OCI-LY7 (cell line): Measurements from ENCODE around the gene MYPN. TPM values are rescaled to one million over a fixed set of nuclear protein-coding genes. Genes with fewer than 3 reads are reported as not detected.

Experiments used
- BruUV-seq: library from RNA; stranded (reverse); fragments of 400-500 nt; replicated peaks from 2 replicates; lab custom pipeline; 2021; lab: Mats Ljungman, UMichigan
- CTCF ChIA-PET: fragments of 300-600 bp; sonication (Branson Sonifier 250); formaldehyde crosslinking; loops from one replicate; lab custom pipeline; 2022; ENCODE audit warnings: antibody characterized with exemption; ENCODE audit not compliant: unreplicated experiment; lab: Charles Lee
- POLR2A ChIA-PET: fragments of 300-600 bp; sonication (Branson Sonifier 250); formaldehyde crosslinking; loops from one replicate; lab custom pipeline; 2022; ENCODE audit warnings: antibody characterized with exemption; lab: Charles Lee
- DNase-seq: peaks from one replicate; pipeline ENCODE4 v3.0.0-alpha.2; 2015; ENCODE audit warnings: low spot score
- H2AFZ ChIP-seq: fragments of 200-600 bp; sonication (generic), shearing (Covaris generic); 2 replicates; pipeline ENCODE4 v1.6.1; 2014; ENCODE audit warnings: mild to moderate bottlenecking, antibody characterized with exemption, low read length, moderate library complexity
- H3K27ac ChIP-seq: fragments of 200-600 bp; sonication (generic); 2 replicates; pipeline ENCODE4 v1.5.1; 2014; ENCODE audit warnings: mixed run types, low read depth, mild to moderate bottlenecking, moderate library complexity, low read length, inconsistent platforms; ENCODE audit not compliant: poor library complexity, severe bottlenecking
- H3K36me3 ChIP-seq: fragments of 200-600 bp; sonication (generic); 2 replicates; pipeline ENCODE4 v1.6.1; 2014; ENCODE audit warnings: mild to moderate bottlenecking, antibody characterized with exemption, low read length, moderate library complexity, mixed read lengths; ENCODE audit not compliant: insufficient read depth
- H3K4me1 ChIP-seq: fragments of 200-600 bp; sonication (generic); 2 replicates; pipeline ENCODE4 v1.5.1; 2014; ENCODE audit warnings: mild to moderate bottlenecking, low read length; ENCODE audit not compliant: insufficient read depth, poor library complexity, severe bottlenecking
- H3K4me2 ChIP-seq: fragments of 200-600 bp; sonication (generic); 2 replicates; pipeline ENCODE4 v1.6.1; 2014; ENCODE audit warnings: mild to moderate bottlenecking, low read length
- H3K4me3 ChIP-seq: fragments of 200-600 bp; sonication (generic); 2 replicates; pipeline ENCODE4 v1.5.1; 2014; ENCODE audit warnings: mild to moderate bottlenecking, low read depth, low read length; ENCODE audit not compliant: poor library complexity, severe bottlenecking
- H3K79me2 ChIP-seq: fragments of 200-600 bp; sonication (generic); 2 replicates; pipeline ENCODE4 v1.6.1; 2016; ENCODE audit warnings: low read depth, mild to moderate bottlenecking, low read length, moderate library complexity, mixed read lengths; ENCODE audit not compliant: insufficient read depth
- H3K9me2 ChIP-seq: fragments of 200-600 bp; sonication (generic); 2 replicates; pipeline ENCODE4 v1.6.1; 2016; ENCODE audit warnings: mild to moderate bottlenecking, low read length, mixed read lengths; ENCODE audit not compliant: insufficient read depth
- H3K9me3 ChIP-seq: fragments of 200-600 bp; sonication (generic); 2 replicates; pipeline ENCODE4 v1.6.1; 2014; ENCODE audit warnings: mild to moderate bottlenecking, mixed run types, low read length, mixed read lengths
- H4K20me1 ChIP-seq: fragments of 200-600 bp; sonication (generic); 2 replicates; pipeline ENCODE4 v1.6.1; 2014; ENCODE audit warnings: mild to moderate bottlenecking, antibody characterized with exemption, low read length, moderate library complexity, mixed read lengths; ENCODE audit not compliant: insufficient read depth
- CTCF ChIP-seq: fragments of 200-600 bp; sonication (generic); conservative IDR thresholded peaks from 2 replicates; pipeline ENCODE4 v1.5.1; 2014; ENCODE audit warnings: mild to moderate bottlenecking, antibody characterized with exemption, low read length, moderate library complexity, mixed read lengths
- EZH2phosphoT487 ChIP-seq: fragments of 200-600 bp; sonication (generic); IDR thresholded peaks from 2 replicates; pipeline ENCODE4 v1.6.1; 2018; ENCODE audit warnings: low read depth, borderline replicate concordance, mild to moderate bottlenecking, mixed run types, antibody characterized with exemption, low read length, moderate library complexity, mixed read lengths
- intact Hi-C: fragments of 100-400 bp; cut with micrococcal nuclease; formaldehyde crosslinking; loops from one replicate; pipeline ENCODE4 v1.10.0; 2022; ENCODE audit not compliant: unreplicated experiment
- total RNA-seq, 2 experiments: library from RNA; depleted of rRNA in 1 of 2; stranded (reverse); fragments of >200 nt in 1 of 2; shearing (Covaris generic) in 1 of 2; gene quantifications; 2 replicates each; pipeline ENCODE4 v1.2.3, GENCODE V29; 2014 to 2022

The MYPN gene
- total RNA-seq, 2 experiments from 2014 or later = 0.06 TPM; not detected in 1

GRCh38 chr10:68145705-68146104, 36.4 kb downstream of the MYPN start:
- H3K4me1 ChIP-seq = no peaks in the 10 kb centered on the region
- H3K27ac ChIP-seq = no peak overlapping the region
- no peaks in the 10 kb centered on the region for H3K9me3 ChIP-seq
- H3K9me2 ChIP-seq = no peaks in the 10 kb centered on the region
- no peak overlapping the region for H3K4me2 ChIP-seq
- BruUV-seq = no TSS peak
- no peak overlapping the region for H2AFZ ChIP-seq
- H3K79me2 ChIP-seq = no peaks in the 10 kb centered on the region
- intact Hi-C loops = no loop called here
- TF ChIP-seq EZH2phosphoT487 = no peak
- no peak for TF ChIP-seq CTCF
- H4K20me1 ChIP-seq = no peaks in the 10 kb centered on the region
- H3K4me3 ChIP-seq = no peak overlapping the region
- ChIA-PET POLR2A (interaction anchor here (0.6 kb wide), 1 partner anchor 358 kb away, joined by 4 read pairs; no protein-coding TSS in a partner anchor), CTCF (no interaction called here)
- H3K36me3 ChIP-seq = no peaks in the 10 kb centered on the region
- DNase-seq = no peak

- H3K4me2 ChIP-seq = no peak overlapping the region
- ChIA-PET POLR2A (no interaction called here), CTCF (no interaction called here)
- H3K27ac ChIP-seq = no peak overlapping the region
- H4K20me1 ChIP-seq = no peaks in the 10 kb centered on the region
- intact Hi-C loops = no loop called here
- DNase-seq = no peak
- no peaks in the 10 kb centered on the region for H3K36me3 ChIP-seq
- H3K9me2 ChIP-seq = no peaks in the 10 kb centered on the region
- no peaks in the 10 kb centered on the region for H3K4me1 ChIP-seq
- no peak overlapping the region for H2AFZ ChIP-seq
- BruUV-seq = no TSS peak
- TF ChIP-seq CTCF (no peak), EZH2phosphoT487 (no peak)
- H3K79me2 ChIP-seq = no peaks in the 10 kb centered on the region
- H3K9me3 ChIP-seq = no peaks in the 10 kb centered on the region
- H3K4me3 ChIP-seq = no peak overlapping the region
Observed at GRCh38 chr10:68146133-68146532, 36.8 kb downstream of the MYPN start.

GRCh38 chr10:68151453-68151852, 42.2 kb downstream of the MYPN start:
- Histone ChIP-seq H3K4me2 (no peak overlapping the region), H4K20me1 (no peaks in the 10 kb centered on the region), H3K36me3 (no peaks in the 10 kb centered on the region), H3K9me2 (no peaks in the 10 kb centered on the region), H3K79me2 (no peaks in the 10 kb centered on the region), H2AFZ (no peak overlapping the region), H3K9me3 (no peaks in the 10 kb centered on the region), H3K27ac (no peak overlapping the region), H3K4me3 (no peak overlapping the region), H3K4me1 (no peaks in the 10 kb centered on the region)
- ChIA-PET CTCF (interaction anchor here (0.6 to 1.3 kb wide), 3 partner anchors 146 to 363 kb away, joined by 3 to 4 read pairs (median 3); no protein-coding TSS in a partner anchor), POLR2A (interaction anchor here (0.5 to 0.8 kb wide), 3 partner anchors 33 to 190 kb away, joined by 3 to 4 read pairs (median 4); no protein-coding TSS in a partner anchor)
- TF ChIP-seq CTCF (no peak), EZH2phosphoT487 (no peak)
- BruUV-seq = no TSS peak
- intact Hi-C loops = no loop called here
- no peak for DNase-seq
